Measurements from ENCODE around the gene CDH13. TPM values are rescaled to one million over a fixed set of nuclear protein-coding genes. Genes with fewer than 3 reads are reported as not detected.

Gene CDH13
- polyA plus RNA-seq, 2 of the 4 experiments (the other 2 are of a cell fraction): not detected

DNA sequence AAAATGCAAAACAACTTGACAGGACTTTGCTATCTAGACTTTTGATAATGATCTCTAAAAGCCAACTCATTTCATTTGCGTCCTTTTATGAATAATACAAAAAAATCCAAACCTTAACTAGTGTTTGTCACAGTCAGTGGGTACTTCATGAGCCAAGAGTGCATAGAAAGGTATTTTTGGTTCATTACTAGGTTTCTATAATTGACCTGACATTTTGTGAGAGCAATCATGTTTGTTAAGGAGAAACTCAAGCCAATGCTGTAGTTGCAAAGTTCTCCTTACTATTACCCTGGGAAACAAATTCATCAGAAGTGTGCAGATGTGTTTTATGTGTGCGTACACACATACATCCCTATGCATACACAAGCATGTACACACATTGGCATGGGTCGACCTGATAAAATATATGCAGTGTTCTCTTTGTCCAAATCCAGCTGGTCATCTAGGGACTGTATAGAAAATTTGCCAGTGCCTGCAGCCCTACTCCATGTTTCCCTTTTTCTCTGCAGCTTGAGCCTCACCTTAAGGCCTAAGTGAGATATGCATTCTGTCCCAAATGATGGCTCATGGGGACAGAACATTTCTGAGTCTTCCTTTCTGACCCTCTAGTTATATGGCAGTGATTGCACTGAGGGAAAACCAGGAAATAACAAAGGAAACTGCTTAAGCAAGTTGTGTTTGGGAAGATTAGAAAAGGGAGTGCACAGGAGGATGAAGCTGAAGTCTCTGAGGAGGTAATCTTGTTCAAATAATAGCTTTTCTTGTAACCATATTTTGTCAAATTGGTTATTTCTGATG, 128.1 kb downstream of the CDH13 start:
- ATAC-seq (no peak), DNase-seq (ENCODE audit: low read depth in 1 of 2, low spot score in 1 of 2) (no peak), FAIRE-seq (no peak)
- H3K4me3 ChIP-seq: no peak overlapping the region
- H3K9me3 ChIP-seq: no peaks in the 10 kb centered on the region
- TF ChIP-seq RCOR1 (IDR thresholded peaks at IDR 0.05; ENCODE audit: low read depth, low read length): no peak
- TF ChIP-seq PBX3 (IDR thresholded peaks at IDR 0.05): no peak
- TF ChIP-seq REST (IDR thresholded peaks at IDR 0.05): no peak
- no peak for TF ChIP-seq HDAC2 (IDR thresholded peaks at IDR 0.05)
- TF ChIP-seq MAZ (IDR thresholded peaks at IDR 0.05; ENCODE audit: borderline replicate concordance, low read depth, low read length): no peak
- TF ChIP-seq HOXB5 (CRISPR knock-in tag; IDR thresholded peaks at IDR 0.05): no peak
- no peak for TF ChIP-seq HOXB13 (CRISPR knock-in tag; IDR thresholded peaks at IDR 0.05; ENCODE audit: low read depth)
- no peak for TF ChIP-seq EP300 (IDR thresholded peaks at IDR 0.05)
- no peak for TF ChIP-seq PHF8 (IDR thresholded peaks at IDR 0.05; ENCODE audit: borderline replicate concordance, low read depth)
- no peak for TF ChIP-seq KDM1A (IDR thresholded peaks at IDR 0.05; ENCODE audit: low read depth)
- TF ChIP-seq, protein P1, sequence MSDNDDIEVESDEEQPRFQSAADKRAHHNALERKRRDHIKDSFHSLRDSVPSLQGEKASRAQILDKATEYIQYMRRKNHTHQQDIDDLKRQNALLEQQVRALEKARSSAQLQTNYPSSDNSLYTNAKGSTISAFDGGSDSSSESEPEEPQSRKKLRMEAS (IDR thresholded peaks at IDR 0.05): no peak
- TF ChIP-seq, protein P2, sequence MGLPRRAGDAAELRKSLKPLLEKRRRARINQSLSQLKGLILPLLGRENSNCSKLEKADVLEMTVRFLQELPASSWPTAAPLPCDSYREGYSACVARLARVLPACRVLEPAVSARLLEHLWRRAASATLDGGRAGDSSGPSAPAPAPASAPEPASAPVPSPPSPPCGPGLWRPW (IDR thresholded peaks at IDR 0.05): no peak
- TF ChIP-seq BCL3 (IDR thresholded peaks at IDR 0.05): no peak
- no peak for TF ChIP-seq ESRRA (IDR thresholded peaks at IDR 0.05; ENCODE audit: borderline replicate concordance, low read length)
- no peak for TF ChIP-seq POLR2A (IDR thresholded peaks at IDR 0.05; ENCODE audit: low read length)
- 9% methylated on average over 3 of the region's 3 CpGs for WGBS (ENCODE audit: missing lambda C conversion rate)
- no peak overlapping the region for H3K4me2 ChIP-seq
- CTCF ChIA-PET: no interaction called here
- POLR2A ChIA-PET: no interaction called here
- H3K4me1 ChIP-seq: no peaks in the 10 kb centered on the region
- H3K27ac ChIP-seq: no peak overlapping the region

DNA sequence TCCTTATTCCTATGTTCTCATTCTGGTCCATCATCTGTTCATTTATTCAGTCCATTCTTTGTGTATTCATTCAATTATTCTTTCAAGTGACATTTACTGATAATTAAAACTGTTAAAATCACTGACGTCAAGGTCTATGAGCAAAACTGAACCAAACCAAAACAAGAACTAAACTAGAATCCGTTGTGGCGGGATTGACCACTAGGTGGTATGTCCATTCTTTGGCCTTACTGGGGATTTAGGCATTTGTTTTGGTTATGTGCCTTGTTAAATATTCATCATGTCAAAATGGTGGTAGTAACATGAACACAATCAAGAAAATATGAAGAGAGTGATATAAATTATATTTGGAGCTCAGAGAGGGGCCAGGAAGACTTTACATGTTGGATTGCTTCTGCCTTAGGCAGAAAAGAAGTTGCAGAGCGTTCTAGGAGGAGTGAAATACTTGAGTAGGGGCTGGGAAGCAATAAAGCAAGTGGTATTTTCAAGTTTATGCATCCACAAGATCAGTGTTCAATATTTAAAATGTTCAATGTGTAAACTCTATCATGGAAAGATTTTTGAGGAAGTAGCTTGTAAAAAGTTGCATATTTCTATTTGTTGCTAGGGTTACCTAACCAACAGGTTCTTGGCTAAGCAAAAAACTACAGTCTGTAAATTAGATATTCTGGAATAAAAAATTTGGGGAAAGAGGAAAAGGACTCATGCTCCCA, 129.0 kb downstream of the CDH13 start:
- H3K27ac ChIP-seq: no peak overlapping the region
- no peaks in the 10 kb centered on the region for H3K9me3 ChIP-seq
- no peak overlapping the region for H3K4me3 ChIP-seq
- no peak for ATAC-seq
- CTCF ChIA-PET: no interaction called here
- DNase-seq (ENCODE audit: low read depth in 1 of 2, low spot score in 1 of 2): no peak
- H3K4me2 ChIP-seq: no peak overlapping the region
- WGBS (ENCODE audit: missing lambda C conversion rate): 19% methylated on average over 4 of the region's 4 CpGs
- FAIRE-seq: no peak
- TF ChIP-seq, protein P3, sequence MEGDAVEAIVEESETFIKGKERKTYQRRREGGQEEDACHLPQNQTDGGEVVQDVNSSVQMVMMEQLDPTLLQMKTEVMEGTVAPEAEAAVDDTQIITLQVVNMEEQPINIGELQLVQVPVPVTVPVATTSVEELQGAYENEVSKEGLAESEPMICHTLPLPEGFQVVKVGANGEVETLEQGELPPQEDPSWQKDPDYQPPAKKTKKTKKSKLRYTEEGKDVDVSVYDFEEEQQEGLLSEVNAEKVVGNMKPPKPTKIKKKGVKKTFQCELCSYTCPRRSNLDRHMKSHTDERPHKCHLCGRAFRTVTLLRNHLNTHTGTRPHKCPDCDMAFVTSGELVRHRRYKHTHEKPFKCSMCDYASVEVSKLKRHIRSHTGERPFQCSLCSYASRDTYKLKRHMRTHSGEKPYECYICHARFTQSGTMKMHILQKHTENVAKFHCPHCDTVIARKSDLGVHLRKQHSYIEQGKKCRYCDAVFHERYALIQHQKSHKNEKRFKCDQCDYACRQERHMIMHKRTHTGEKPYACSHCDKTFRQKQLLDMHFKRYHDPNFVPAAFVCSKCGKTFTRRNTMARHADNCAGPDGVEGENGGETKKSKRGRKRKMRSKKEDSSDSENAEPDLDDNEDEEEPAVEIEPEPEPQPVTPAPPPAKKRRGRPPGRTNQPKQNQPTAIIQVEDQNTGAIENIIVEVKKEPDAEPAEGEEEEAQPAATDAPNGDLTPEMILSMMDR (IDR thresholded peaks at IDR 0.05): 0 out of 3 replicates have a peak, but pooled peaks have one; percentile 5
- TF ChIP-seq HEYL (CRISPR knock-in tag; IDR thresholded peaks at IDR 0.05): no peak
- TF ChIP-seq CHD4 (IDR thresholded peaks at IDR 0.05; ENCODE audit: borderline replicate concordance): no peak
- POLR2A ChIA-PET: no interaction called here
- no peaks in the 10 kb centered on the region for H3K4me1 ChIP-seq
